GM18907 (cell line): ENCODE results near the gene KCNMA1.
"Not testable (repeated sequence)": the region's sequence is repeated elsewhere in the genome, so short reads cannot be mapped to it uniquely, and the experiment has no call there.

ENCODE experiments used
- ATAC-seq: cut with Tn5 transposase; IDR thresholded peaks from one replicate; pipeline ENCODE4 v1.9.1; 2021; ENCODE audit warnings: mild to moderate bottlenecking, moderate library complexity; ENCODE audit not compliant: unreplicated experiment

Gene KCNMA1

DNA sequence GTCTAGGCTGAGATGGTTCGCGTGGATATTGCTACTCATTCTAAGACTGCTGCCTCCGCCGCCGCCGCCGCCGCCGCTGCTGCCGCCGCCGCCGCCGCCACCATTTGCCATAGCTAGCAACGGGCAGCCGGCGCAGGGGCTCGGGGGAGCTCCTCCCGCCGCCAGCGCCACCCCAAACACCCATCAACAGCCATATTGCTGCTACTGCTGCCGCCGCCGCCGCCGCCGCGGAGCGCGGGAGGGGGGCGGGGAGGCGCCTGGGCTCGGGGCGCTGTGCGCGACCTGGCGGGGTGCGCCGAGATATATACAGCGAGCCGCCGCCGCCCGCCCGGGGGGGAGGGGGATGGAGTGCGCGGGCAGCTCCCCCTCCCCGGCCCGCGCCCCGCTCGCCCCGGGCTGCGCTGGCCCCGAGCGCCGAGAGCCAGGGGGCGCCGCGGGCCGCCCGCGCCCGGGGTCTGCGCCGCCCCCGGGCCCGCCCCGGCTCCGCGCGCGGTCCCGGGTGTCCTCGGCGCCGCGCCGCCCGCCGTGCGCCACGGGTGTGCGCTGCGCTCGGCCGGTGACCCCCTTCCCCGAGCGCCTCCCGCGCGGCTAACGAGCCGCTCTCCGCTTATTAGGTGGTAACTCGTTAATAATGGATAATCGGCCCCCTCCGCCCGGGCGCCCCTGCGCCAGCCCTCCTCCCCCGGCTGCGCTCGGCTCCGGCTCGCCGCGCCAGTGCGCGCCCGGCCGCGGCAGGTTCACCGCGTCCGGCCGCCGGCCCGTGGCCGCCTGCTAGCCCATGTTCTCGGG lies at the start of gene KCNMA1:
Gene KCNMA1, minus strand, starts transcription at position 277 of the 789 bp plus-strand sequence.
- ATAC-seq: no peak

- no peak for ATAC-seq
Measured at GRCh38 chr10:77686650-77687417, 49.2 kb upstream of the KCNMA1 start.

- no peak for ATAC-seq
Measured at GRCh38 chr10:77686096-77686495, 48.5 kb upstream of the KCNMA1 start.

GRCh38 chr10:77685432-77685831 lies 47.8 kb upstream of the KCNMA1 start:
- ATAC-seq: no peak

DNA sequence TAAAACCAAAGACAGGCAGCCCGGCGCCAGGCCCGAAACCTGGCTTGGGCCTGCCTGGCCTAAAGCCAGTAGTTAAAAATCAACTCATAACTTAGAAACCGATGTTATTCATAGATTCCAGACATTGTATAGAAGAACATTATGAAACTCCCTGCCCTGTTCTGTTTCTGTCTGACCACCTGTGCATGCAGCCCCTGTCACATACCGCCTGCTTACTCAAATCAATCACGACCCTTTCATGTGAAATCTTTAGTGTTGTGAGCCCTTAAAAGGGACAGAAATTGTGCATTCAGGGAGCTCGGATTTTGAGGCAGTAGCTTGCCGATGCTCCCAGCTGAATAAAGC lies 45.5 kb upstream of the KCNMA1 start:
- not testable (repeated sequence) for ATAC-seq

DNA sequence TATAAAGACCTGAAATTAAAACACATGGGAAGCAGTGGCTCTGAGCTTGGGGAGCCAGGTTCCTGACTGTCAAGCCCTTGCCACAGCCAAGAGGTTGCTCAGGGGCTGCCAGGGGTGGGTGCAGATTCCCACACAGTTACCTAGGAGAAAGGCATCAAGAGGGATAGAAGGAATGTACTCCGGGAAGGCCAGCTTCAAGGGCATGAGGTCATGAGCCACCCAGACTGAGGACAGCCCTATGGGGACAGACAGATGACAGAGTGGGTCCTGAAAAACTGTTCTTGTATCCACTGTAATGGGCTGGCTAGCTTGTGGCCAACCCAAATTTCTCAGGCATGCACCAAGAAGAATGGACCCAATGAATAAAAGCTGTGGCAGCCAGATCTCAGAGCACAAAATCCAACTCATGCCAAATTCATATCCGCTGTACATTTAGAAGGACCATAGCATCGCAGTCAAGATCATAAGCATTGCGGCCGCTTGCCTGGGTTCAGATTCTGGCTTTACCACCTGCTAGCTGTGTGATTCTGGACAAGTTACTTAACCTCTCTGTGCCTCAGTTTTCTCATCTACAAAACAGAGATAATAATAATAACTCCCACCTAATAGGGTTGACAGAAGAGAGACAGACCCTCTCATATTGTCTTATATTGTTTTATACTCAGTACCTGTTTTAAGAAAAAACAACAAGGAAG lies 44.9 kb upstream of the KCNMA1 start:
- ATAC-seq: no peak

DNA sequence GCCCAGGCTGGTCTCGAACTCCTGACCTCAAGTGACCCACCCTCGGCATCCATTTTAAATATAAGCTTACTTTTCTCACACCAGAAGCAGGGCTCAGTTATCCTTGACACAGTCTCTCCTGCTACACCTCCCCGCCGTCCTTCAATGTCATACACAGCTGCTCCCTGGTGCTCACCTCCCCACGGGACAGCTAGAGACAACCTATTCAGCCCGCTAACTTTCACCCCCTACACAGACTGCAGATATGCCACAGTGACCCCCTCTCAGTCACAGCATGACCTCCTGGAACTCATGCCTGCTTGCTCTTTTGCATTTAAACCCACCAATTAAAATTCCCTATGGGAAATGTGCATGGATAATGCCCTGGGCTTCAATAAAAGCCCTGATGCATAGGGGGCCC lies 44.2 kb upstream of the KCNMA1 start:
- ATAC-seq: no peak

DNA sequence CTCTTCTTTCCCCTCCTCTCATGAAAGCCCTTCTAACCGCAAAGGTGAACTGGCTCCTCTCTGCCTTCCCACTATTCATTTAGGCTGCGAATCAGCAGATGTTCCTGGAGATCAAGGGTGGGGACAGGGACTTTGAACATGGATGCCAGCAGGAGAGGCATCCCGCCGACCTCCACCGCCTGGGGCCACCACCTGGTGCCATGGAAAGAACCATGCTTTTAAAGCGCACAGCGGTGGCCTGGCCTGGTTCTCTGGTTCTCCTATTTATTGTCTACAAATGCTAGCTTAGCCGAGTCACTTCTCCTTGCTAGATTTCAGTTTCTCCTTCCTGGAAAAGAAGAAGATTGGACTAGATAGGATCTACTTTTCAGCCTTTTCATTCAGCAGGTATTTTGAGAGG lies 43.2 kb upstream of the KCNMA1 start:
- no peak for ATAC-seq

DNA sequence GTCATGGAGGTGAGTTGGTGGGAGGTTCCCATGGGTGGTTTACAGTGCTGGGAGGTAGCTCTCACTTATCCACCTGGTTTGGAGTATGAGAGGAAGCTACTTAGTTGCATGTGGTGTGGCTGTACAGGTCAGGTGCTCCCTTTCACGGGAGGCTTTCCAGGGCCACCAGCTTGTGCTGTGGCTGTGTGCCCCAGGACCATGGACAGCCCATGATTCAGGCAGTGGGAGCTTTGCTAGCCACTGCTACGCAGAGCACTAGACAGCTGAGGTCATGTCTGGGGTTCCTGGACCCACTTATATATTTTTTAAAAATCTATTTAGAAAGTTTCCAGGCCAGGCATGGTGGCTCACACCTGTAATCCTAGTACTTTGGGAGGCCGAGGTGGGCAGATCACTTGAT lies 42.5 kb upstream of the KCNMA1 start:
- ATAC-seq: no peak

GRCh38 chr10:77679217-77679616 lies 41.6 kb upstream of the KCNMA1 start:
- no peak for ATAC-seq

GRCh38 chr10:77678146-77678545 lies 40.5 kb upstream of the KCNMA1 start:
- no peak for ATAC-seq

- no peak for ATAC-seq
Measured at GRCh38 chr10:77675347-77675746, 37.7 kb upstream of the KCNMA1 start.

DNA sequence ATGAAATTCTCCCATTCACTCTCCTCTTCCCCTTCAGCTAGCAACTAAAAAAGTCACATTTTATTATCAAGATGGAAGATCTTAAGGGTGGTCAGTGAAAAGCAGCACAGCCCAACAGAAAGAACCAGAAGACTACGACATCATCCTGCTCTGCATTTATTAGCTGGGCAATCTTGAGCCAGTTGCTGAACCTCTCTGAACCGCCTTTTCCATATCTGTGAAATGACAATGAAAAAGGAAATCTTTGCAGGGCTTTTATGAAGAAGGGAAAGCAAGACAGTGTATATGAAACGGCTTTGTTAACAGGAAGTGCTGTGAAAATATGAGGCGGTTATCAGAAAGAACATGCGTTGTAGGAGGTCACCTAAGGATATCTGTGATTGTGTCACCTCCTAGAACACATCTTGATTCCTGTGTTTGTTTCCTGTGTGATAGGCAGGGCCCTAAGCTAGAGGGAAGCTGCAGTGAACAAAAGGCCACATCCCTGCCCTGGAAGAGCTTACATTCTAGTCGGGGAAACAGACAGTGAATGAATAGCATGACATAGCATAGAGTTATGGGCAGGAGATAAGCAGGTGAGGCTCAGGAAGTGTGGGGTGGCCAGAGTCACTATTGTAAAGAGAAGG lies 36.0 kb upstream of the KCNMA1 start:
- no peak for ATAC-seq

DNA sequence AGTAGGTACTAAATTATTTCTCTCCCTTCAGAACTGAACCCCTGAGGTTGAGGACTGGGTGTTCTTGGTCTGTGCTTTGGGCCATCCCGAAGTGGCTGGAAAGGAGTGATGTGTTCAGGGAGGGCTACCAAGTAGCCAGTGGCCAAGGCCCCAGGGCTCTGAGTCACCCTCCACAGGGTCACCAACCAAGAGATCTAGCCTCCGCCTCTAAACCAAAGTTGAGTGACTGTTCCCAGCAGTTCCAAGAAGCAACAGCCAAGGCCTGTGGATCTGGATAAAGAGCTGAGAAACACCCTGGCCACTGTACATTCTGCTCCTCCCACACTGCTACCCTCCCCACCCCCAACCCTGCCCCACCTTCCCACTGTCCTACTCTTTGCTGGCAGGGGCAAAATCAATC lies 35.5 kb upstream of the KCNMA1 start:
- ATAC-seq: no peak

GRCh38 chr10:77671594-77672252 lies 34.1 kb upstream of the KCNMA1 start:
- ATAC-seq: no peak

DNA sequence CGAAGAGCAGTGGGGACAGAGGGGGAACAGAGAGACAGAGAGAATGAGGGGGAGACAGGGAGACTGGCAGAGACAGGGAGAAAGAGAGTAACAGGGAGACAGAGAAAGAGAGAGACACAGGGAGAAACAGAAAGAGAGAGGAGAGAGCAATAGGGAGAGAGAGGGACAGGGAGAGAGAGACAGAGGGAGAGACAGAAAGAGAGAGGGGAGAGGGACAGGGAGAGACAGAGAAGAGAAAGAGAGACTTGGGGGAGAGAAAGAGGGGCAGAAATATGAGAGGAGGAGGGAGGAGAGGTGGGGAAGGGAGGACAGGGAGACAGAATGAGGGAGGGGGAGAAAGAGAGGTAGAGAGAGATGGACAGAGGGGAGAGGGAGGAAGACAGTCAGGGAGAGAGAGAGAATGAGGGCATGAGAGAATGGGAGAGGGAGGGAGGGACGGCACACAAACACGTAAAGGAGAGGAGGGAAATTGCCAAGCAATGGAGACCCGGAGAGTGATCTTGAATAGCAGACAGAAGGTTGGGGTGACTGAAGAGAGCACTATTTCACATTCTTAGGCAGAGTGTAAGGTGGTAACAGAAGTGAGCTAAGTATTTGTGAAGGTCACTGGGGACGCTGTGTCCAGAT lies 33.3 kb upstream of the KCNMA1 start:
- ATAC-seq: no peak

DNA sequence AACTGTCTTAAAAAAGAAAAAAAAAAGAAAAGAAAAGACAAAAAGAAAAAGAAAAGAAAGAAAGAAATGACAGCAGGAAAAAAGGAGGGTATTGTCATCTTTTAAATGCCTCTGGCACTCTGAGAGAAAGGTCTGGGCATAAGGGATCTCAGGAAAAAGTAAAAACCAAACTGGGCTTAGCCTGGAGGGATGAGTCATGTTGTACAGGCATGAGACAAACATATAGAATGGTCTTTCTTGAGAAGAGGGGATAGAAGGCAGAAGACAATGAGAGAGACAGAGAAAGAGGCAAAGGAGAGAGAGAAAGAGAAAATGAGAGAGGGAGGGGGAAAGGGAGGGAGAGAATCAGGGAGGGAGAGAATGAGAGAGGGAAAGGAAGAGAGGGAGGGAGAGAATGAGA lies 32.3 kb upstream of the KCNMA1 start:
- no peak for ATAC-seq

DNA sequence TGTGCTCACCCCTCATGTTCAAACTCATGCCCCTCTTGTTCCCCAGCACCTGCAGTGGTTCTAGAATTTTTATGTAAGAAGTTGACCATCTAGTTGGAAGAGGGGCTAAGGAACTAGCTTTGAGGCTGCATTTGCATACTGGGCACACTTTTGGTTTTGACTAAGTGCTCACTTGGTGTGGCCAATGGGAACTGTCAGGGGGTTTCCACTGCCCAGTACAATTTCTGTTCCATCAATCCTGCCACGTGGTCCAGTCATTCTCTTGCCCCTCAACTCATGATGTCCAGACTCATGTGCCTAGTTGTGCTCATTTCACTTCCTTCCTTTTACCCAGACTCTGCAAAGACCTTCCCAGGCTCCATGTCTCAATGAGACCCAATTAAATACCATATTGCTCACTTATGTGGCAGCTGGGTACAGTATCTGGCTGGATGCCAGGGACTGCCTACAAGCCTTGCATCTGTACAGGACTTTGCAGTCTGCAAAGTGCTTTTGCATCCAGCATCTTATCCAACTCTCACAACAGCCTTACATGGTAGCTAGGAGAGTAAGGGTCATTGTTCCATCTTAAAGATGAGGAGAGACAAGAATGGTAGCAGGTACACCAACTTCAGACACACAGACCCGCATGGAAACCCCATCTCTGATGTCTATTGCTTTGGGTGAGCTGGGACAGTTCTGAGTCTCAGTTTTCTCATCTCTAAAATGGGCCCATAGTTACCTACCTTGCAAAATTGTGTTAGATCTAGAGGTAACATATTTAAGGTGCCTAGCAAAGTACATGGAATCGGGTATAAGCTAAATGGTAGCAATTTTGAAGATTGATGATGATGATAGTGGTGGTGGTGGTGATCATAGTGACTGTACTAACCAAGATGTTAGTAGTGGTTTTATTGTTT lies 30.1 kb upstream of the KCNMA1 start:
- peak; percentile 91 for ATAC-seq

- ATAC-seq: no peak
Measured at GRCh38 chr10:77666821-77667220, 29.2 kb upstream of the KCNMA1 start.
